GM18873 (cell line): ENCODE data around the gene SMIM1.

Source experiments
- ATAC-seq: cut with Tn5 transposase; IDR thresholded peaks from one replicate; pipeline ENCODE4 v1.9.1; 2021; ENCODE audit warnings: mild to moderate bottlenecking, moderate library complexity, moderate number of reproducible peaks; ENCODE audit not compliant: unreplicated experiment, low FRiP score

Gene SMIM1

GRCh38 chr1:3775490-3776230 lies 3.1 kb downstream of the SMIM1 start:
- ATAC-seq, result no peak

GRCh38 chr1:3776231-3776961 lies 3.8 kb downstream of the SMIM1 start:
- no peak for ATAC-seq

GRCh38 chr1:3777078-3777547 lies 4.6 kb downstream of the SMIM1 start:
- ATAC-seq, result no peak

GRCh38 chr1:3777647-3778589 lies 5.4 kb downstream of the SMIM1 start:
- ATAC-seq, result no peak

GRCh38 chr1:3778590-3779264 lies 6.2 kb downstream of the SMIM1 start:
- ATAC-seq, result no peak

- ATAC-seq, result no peak
Measured at GRCh38 chr1:3779265-3779911, 6.8 kb downstream of the SMIM1 start.

- no peak for ATAC-seq
Measured at GRCh38 chr1:3779912-3780416, 7.4 kb downstream of the SMIM1 start.

GRCh38 chr1:3780901-3781300 lies 8.4 kb downstream of the SMIM1 start:
- no peak for ATAC-seq

- ATAC-seq, result no peak
Measured at GRCh38 chr1:3783651-3784474, 11.3 kb downstream of the SMIM1 start.

GRCh38 chr1:3785045-3785444 lies 12.5 kb downstream of the SMIM1 start:
- ATAC-seq, result no peak

- ATAC-seq, result no peak
Measured at GRCh38 chr1:3785456-3786157, 13.1 kb downstream of the SMIM1 start.

- no peak for ATAC-seq
Measured at GRCh38 chr1:3786468-3787348, 14.2 kb downstream of the SMIM1 start.

GRCh38 chr1:3787349-3787715 lies 14.8 kb downstream of the SMIM1 start:
- no peak for ATAC-seq

GRCh38 chr1:3787745-3788605 lies 15.4 kb downstream of the SMIM1 start:
- ATAC-seq, result no peak

GRCh38 chr1:3788756-3789420 lies 16.3 kb downstream of the SMIM1 start:
- ATAC-seq, result no peak
